ENCODE measurements around the gene FAM181B.
A peak's percentile ranks its signal among the peaks of the same experiment; 100 is the strongest.

Gene FAM181B, protein sequence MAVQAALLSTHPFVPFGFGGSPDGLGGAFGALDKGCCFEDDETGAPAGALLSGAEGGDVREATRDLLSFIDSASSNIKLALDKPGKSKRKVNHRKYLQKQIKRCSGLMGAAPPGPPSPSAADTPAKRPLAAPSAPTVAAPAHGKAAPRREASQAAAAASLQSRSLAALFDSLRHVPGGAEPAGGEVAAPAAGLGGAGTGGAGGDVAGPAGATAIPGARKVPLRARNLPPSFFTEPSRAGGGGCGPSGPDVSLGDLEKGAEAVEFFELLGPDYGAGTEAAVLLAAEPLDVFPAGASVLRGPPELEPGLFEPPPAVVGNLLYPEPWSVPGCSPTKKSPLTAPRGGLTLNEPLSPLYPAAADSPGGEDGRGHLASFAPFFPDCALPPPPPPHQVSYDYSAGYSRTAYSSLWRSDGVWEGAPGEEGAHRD
- long read RNA-seq, donor 1, transcript FAM181B-201 (1 exons, 3,924 nt) = major isoform, 14 of 14 reads
- long read RNA-seq, donor 1, partial matches to known transcripts = 0 of 14 reads
- long read RNA-seq, donor 1, other reads (novel, unspliced or antisense) = 0 of 14 reads
- long read RNA-seq, donor 2, partial matches to known transcripts = 0 of 3 reads
- long read RNA-seq, donor 2, other reads (novel, unspliced or antisense) = 0 of 3 reads
- long read RNA-seq, donor 3, transcript FAM181B-201 (1 exons, 3,924 nt) = major isoform, 6 of 6 reads
- long read RNA-seq, donor 3, partial matches to known transcripts = 0 of 6 reads
- long read RNA-seq, donor 3, other reads (novel, unspliced or antisense) = 0 of 6 reads
- long read RNA-seq, donor 4, transcript FAM181B-201 (1 exons, 3,924 nt) = major isoform, 25 of 25 reads
- long read RNA-seq, donor 4, partial matches to known transcripts = 0 of 25 reads
- long read RNA-seq, donor 4, other reads (novel, unspliced or antisense) = 0 of 25 reads
- long read RNA-seq, donor 5, transcript FAM181B-201 (1 exons, 3,924 nt) = major isoform, 30 of 30 reads
- long read RNA-seq, donor 5, partial matches to known transcripts = 0 of 30 reads
- long read RNA-seq, donor 5, other reads (novel, unspliced or antisense) = 0 of 30 reads
- long read RNA-seq, donor 6, transcript FAM181B-201 (1 exons, 3,924 nt) = major isoform, 13 of 13 reads
- long read RNA-seq, donor 6, partial matches to known transcripts = 0 of 13 reads
- long read RNA-seq, donor 6, other reads (novel, unspliced or antisense) = 0 of 13 reads
- long read RNA-seq, donor 7, transcript FAM181B-201 (1 exons, 3,924 nt) = major isoform, 17 of 17 reads
- long read RNA-seq, donor 7, partial matches to known transcripts = 0 of 17 reads
- long read RNA-seq, donor 7, other reads (novel, unspliced or antisense) = 0 of 17 reads
- long read RNA-seq, donor 8, transcript FAM181B-201 (1 exons, 3,924 nt) = major isoform, 12 of 12 reads
- long read RNA-seq, donor 8, partial matches to known transcripts = 0 of 12 reads
- long read RNA-seq, donor 8, other reads (novel, unspliced or antisense) = 0 of 12 reads

GRCh38 chr11:82733444-82734119 lies at the start of gene FAM181B:
Gene FAM181B (minus strand): TSS chr11:82733864. CDS start chr11:82733729, 135 bp downstream.
- DNase-seq = peak; percentile 91

DNA sequence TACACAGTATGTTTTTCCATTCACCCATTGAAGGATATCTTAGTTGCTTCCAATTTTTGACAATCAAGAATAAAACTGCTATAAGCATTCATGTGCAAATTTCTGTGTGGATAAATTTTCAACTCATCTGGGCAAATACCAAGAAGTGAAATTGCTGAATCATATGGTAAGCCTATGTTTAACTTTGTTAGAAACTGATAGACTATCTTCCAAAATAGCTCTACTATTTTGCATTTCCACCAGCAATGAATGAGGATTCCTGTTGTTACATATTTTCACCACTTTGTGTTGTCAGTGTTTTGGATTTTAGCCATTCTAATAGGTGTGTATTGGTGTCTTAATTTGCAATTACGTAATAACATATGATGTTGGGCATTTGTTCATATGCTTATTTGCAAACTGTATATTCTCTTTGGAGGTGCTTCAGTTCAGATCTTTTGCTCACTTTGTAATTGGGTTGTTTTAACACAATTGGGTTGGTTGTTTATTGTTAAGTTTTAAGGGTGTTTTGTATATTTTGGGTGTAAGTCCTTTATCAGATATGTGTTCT lies 49.2 kb upstream of the FAM181B start:
- DNase-seq = no peak

DNA sequence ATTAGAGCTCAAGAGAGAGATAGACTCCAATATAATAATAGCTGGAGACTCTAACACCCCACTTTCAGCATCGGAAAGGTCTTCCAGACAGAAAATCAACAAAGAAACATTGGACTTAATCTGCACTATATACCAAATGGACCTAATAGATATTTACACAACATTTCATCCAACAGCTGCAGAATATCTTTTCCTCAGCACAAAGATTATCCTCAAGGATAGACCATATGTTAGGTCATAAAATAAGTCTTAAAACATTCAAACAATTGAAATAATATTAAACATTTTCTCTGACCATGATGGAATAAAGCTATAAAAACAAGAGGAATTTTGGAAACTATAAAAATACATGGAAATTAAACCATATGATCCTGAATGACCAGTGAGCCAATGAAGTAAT lies 45.1 kb upstream of the FAM181B start:
- no peak for DNase-seq

GRCh38 chr11:82776377-82776776 lies 42.7 kb upstream of the FAM181B start:
- no peak for DNase-seq

DNA sequence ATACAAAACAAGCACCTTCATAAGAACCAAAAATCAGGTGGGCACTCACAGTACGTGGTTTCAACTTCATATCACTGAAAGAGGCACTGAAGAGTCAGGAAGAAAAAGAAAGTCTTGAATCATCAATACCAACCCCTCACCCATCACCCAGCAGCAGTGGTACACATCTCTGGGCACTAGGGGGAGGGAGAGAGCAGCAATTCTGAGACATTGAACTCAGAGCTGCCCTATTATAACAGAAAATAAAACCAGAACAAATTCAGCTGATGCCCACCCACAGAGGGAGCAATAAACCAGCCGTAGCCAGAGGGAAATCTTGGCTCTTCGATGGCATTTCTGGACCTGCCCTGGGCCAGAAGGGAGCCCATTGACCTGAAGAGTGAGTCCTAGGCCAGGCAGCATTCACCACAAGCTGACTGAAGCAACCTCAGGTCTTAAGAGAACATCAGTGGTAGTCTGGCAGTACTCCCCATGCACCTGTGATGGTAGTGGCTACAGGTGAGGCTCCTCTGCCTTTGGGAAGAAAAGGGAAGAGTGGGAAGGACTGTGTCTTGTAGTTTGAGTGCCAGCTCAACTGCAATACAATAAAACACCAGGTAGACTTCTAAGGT lies 42.2 kb upstream of the FAM181B start:
- DNase-seq = no peak

- DNase-seq = no peak
Measured at GRCh38 chr11:82775218-82775617, 41.6 kb upstream of the FAM181B start.

DNA sequence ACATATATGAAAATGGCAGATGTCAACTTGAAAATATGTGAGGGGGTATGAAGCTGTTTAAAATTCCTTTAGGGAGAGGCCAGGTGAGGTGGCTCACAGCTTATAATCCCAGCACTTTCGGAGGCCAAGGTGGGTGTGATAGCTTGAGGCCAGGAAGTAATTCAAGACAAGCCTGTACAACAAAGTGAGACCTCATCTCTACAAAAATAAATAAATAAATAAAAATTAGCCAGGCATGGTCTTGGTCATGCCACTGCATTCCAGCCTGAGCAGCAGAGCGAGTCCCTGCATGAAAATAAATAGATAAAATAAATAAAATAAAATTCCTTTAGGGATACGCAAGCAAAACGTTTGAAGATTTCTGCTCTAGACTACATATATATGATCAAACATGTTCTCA lies 38.1 kb upstream of the FAM181B start:
- no peak for DNase-seq

DNA sequence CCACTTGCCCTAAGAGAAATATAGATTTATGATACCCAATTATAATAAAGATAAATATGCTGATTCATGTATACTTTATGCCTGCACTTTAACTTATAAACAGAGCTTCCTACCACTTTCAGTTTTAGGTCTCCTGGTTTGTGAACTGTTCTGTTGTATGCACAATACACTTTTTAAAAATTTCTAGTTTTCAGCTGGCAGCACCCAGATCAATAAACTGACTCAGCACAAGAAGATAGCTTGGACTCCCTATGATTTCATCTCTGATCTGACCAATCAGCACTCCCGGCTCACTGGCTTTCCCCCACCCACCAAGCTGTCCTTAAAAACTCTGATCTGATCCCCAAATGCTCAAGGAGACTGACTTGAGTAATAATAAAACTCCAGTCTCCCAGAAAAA lies 33.5 kb upstream of the FAM181B start:
- no peak for DNase-seq

DNA sequence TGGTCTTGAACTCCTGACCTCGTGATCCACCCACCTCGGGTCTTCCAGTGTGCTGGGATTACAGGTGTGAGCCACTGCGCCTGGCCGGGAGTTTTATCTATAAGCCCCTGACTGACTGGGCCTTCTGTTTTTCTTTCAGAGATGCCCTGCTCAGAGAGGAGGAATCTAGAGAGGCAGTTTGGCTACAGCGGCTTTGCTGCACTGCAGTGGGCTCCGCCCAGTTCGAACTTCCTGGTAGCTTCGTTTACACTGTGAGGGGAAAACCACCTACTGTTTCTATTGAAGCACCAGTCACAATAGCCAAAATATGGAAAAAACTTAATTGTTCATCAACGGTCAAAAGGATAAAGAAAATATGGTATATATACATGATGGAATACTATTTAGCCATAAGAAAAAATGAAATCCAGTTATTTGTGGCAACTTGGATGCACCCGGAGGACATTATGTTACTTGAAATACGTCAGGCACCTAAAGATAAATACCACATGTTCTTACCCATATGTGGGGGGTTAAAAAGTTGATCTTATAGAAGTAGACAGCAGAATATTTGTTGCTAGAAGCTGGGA lies 31.9 kb upstream of the FAM181B start:
- no peak for DNase-seq

DNA sequence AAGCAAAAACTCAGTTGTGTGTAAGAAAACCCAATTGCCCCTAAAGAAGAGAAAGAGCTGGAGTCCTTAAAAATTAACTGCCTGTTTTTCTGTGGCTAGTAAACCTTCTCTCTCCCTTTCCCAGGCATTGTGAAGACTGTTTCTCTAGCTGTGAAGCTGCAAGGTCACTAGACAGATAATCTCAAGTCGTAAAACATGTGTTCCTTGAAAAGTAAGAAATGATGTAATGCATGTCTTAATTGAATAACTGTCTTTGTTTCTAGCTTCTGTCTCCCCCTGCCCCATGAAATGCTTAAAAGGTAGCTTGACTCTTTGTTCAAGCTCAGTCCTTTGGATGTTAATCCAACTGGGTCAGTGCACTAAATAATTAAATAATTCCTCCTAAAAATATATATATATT lies 29.5 kb upstream of the FAM181B start:
- DNase-seq = no peak

- no peak for DNase-seq
Measured at GRCh38 chr11:82759649-82760048, 26.0 kb upstream of the FAM181B start.

GRCh38 chr11:82757660-82758357 lies 24.1 kb upstream of the FAM181B start:
- DNase-seq = no peak

- no peak for DNase-seq
Measured at GRCh38 chr11:82756765-82757639, 23.3 kb upstream of the FAM181B start.

GRCh38 chr11:82754410-82754809 lies 20.7 kb upstream of the FAM181B start:
- no peak for DNase-seq

DNA sequence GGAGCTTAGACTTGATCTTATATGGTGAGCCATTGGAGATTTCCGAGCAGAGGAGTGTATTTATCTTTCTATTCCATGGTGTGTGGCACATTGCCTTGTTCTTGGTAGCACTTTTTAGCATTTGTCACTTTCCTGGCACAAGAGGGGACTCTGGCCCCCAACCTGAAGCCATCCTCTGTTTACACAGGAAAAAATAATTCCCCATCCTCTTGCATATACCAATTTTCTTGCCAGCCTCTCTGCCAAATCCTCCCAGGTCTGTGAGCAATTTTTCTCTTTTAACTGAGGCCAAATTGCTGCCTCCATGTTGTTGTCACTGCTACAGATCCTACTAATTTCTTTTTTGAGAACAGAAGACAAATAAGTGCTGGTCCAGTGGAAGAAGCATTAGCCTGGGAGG lies 20.3 kb upstream of the FAM181B start:
- no peak for DNase-seq

GRCh38 chr11:82752801-82753200 lies 19.1 kb upstream of the FAM181B start:
- no peak for DNase-seq

GRCh38 chr11:82750643-82751139 lies 17.0 kb upstream of the FAM181B start:
- DNase-seq = no peak

DNA sequence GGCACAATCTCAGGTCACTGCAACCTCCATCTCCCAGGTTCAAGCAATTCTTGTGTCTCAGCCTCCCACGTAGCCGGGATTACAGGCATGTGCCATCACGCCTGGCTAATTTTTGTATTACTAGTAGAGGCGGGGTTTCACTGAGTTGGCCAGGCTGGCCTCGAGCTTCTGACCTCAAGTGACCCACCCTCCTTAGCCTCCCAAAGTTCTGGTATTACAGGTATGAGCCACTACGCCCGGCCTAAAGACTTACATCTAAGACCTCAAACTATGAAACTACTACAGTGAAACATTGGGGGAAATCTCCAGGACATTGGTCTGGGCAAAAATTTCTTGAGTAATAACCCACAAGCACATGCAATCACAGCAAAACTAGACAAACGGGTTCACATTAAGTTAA lies 13.8 kb upstream of the FAM181B start:
- no peak for DNase-seq

- DNase-seq = no peak
Measured at GRCh38 chr11:82738091-82738490, 4.4 kb upstream of the FAM181B start.
